ENCODE measurements around the gene QTRT2. TPM values are rescaled to one million over a fixed set of nuclear protein-coding genes. Genes with fewer than 3 reads are reported as not detected.

QTRT2 gene
- total and polyA plus RNA-seq, 9 of the 15 experiments (the other 6 are each of a cell fraction or from before 2014, with no cell fraction given): 10.2 to 25.1 (median 17.3) TPM

- TF ChIP-seq, protein P1, sequence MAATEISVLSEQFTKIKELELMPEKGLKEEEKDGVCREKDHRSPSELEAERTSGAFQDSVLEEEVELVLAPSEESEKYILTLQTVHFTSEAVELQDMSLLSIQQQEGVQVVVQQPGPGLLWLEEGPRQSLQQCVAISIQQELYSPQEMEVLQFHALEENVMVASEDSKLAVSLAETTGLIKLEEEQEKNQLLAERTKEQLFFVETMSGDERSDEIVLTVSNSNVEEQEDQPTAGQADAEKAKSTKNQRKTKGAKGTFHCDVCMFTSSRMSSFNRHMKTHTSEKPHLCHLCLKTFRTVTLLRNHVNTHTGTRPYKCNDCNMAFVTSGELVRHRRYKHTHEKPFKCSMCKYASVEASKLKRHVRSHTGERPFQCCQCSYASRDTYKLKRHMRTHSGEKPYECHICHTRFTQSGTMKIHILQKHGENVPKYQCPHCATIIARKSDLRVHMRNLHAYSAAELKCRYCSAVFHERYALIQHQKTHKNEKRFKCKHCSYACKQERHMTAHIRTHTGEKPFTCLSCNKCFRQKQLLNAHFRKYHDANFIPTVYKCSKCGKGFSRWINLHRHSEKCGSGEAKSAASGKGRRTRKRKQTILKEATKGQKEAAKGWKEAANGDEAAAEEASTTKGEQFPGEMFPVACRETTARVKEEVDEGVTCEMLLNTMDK (IDR thresholded peaks at IDR 0.05; ENCODE audit: borderline replicate concordance, insufficient read depth, low read depth, low read length, poor library complexity, severe bottlenecking): no peak
- no peak for TF ChIP-seq PHB (CRISPR knock-in tag; IDR thresholded peaks at IDR 0.05)
- TF ChIP-seq FOXA3 (CRISPR knock-in tag; conservative IDR thresholded peaks at IDR 0.05 in 1 of 2, IDR thresholded peaks at IDR 0.05 in 1 of 2): no peak
- TF ChIP-seq ZC3H8 (IDR thresholded peaks at IDR 0.05): no peak
- no peak for TF ChIP-seq TFE3 (CRISPR knock-in tag; IDR thresholded peaks at IDR 0.05)
- peak; percentile 28; the same call in 1 of the 2 replicates for TF ChIP-seq EHMT2 (IDR thresholded peaks at IDR 0.05)
- peak; percentile 39; the same call in 1 of the 2 replicates for TF ChIP-seq RBFOX2 (IDR thresholded peaks at IDR 0.05; ENCODE audit: low read depth, low read length)
- TF ChIP-seq CBFA2T3 (IDR thresholded peaks at IDR 0.05): no peak
- TF ChIP-seq ZNF347 (CRISPR knock-in tag; IDR thresholded peaks at IDR 0.05; ENCODE audit: low read depth): no peak
- peak; percentile 35; the same call in 1 of the 2 replicates for TF ChIP-seq JUN (IDR thresholded peaks at IDR 0.05; ENCODE audit: borderline replicate concordance, low read depth, low read length)
- no peak for TF ChIP-seq JUN (CRISPR knock-in tag; IDR thresholded peaks at IDR 0.05; ENCODE audit: borderline replicate concordance)
- TF ChIP-seq, protein P2, sequence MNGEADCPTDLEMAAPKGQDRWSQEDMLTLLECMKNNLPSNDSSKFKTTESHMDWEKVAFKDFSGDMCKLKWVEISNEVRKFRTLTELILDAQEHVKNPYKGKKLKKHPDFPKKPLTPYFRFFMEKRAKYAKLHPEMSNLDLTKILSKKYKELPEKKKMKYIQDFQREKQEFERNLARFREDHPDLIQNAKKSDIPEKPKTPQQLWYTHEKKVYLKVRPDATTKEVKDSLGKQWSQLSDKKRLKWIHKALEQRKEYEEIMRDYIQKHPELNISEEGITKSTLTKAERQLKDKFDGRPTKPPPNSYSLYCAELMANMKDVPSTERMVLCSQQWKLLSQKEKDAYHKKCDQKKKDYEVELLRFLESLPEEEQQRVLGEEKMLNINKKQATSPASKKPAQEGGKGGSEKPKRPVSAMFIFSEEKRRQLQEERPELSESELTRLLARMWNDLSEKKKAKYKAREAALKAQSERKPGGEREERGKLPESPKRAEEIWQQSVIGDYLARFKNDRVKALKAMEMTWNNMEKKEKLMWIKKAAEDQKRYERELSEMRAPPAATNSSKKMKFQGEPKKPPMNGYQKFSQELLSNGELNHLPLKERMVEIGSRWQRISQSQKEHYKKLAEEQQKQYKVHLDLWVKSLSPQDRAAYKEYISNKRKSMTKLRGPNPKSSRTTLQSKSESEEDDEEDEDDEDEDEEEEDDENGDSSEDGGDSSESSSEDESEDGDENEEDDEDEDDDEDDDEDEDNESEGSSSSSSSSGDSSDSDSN (IDR thresholded peaks at IDR 0.05; ENCODE audit: borderline replicate concordance in 1 of 2, low read depth in 2 of 2, low read length in 2 of 2): no peak
- TF ChIP-seq CBX2 (IDR thresholded peaks at IDR 0.05; ENCODE audit: insufficient read depth, low read length, poor library complexity, severe bottlenecking): no peak
- no peak for TF ChIP-seq BCL6 (CRISPR knock-in tag; IDR thresholded peaks at IDR 0.05)
- peak; percentile 71 for TF ChIP-seq POLR2A (conservative IDR thresholded peaks at IDR 0.05)
- TF ChIP-seq POLR2B (IDR thresholded peaks at IDR 0.05; ENCODE audit: low read depth, partially characterized antibody): no peak
- no peak for TF ChIP-seq POLR2AphosphoS2 (IDR thresholded peaks at IDR 0.05; ENCODE audit: low read length)
- no peak for TF ChIP-seq NCOA2 (IDR thresholded peaks at IDR 0.05; ENCODE audit: partially characterized antibody in 2 of 2)
- no peak for TF ChIP-seq SRSF3 (IDR thresholded peaks at IDR 0.05; ENCODE audit: insufficient read depth, low read length)
- peak; percentile 50 for TF ChIP-seq PKNOX1 (IDR thresholded peaks at IDR 0.05)
- TF ChIP-seq HDAC6 (IDR thresholded peaks at IDR 0.05; ENCODE audit: low read depth, low read length): no peak
These were observed at the start of gene QTRT2, which contains the start of gene CCDC191 (continued) for GRCh38 chr3:114056130-114057010.

Measured in K562 (cell line).